Stimulated activated naive CD8-positive, alpha-beta T cell treated with anti-CD3 and anti-CD28 coated beads, Interleukin-15, Interleukin-2, amounts not matched to agents 100 U/mL and 50 U/mL, for 24 hours (primary cell): ENCODE results near the gene ZFYVE9.
A peak's percentile ranks its signal among the peaks of the same experiment; 100 is the strongest.

Experiments used
- ATAC-seq: fragments of 150-1000 bp; cut with Tn5 transposase; one replicate; pipeline ENCODE4 v1.10.0; 2021
- DNase-seq: peaks from one replicate; pipeline ENCODE4 v3.0.0; 2021

ZFYVE9 gene

DNA sequence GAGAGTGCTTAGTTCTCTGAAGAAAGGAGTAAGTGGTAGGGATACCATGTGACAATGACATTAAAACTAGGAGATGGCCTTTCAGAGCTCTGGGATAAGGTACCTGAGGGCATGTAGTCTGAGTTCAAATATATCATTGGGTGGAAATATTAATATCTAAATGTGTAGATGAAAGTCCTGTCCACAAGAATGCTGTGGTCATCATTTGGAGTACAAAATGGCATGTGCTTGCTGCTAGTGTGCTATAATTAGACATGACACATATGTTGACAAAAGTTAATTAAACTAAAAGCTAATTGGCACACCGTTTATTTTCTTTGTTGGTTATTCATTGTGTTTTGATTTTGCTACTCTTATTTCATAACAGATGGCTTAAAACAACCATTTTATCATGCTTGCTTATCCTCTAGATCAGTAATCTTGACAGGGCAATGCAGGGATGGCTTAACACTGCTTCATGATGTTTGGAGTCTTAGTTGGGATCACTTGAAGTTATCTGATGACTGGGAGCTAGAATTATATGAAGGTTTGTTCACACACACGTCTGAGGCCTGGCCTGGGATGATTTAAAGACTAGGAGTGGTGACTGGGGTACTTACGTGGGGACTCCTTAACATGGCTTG, 193.1 kb downstream of the ZFYVE9 start:
- no peak for ATAC-seq
- no peak for DNase-seq

- DNase-seq, result no peak
- ATAC-seq, result no peak
These were observed 195.6 kb downstream of the ZFYVE9 start for GRCh38 chr1:52337439-52337838.

GRCh38 chr1:52341655-52342260, 199.9 kb downstream of the ZFYVE9 start:
- no peak for ATAC-seq
- DNase-seq, result no peak

GRCh38 chr1:52343979-52344378, 202.1 kb downstream of the ZFYVE9 start:
- ATAC-seq (no peak), DNase-seq (no peak)

- DNase-seq (no peak), ATAC-seq (no peak)
These were observed 203.4 kb downstream of the ZFYVE9 start for GRCh38 chr1:52345252-52345651.

DNA sequence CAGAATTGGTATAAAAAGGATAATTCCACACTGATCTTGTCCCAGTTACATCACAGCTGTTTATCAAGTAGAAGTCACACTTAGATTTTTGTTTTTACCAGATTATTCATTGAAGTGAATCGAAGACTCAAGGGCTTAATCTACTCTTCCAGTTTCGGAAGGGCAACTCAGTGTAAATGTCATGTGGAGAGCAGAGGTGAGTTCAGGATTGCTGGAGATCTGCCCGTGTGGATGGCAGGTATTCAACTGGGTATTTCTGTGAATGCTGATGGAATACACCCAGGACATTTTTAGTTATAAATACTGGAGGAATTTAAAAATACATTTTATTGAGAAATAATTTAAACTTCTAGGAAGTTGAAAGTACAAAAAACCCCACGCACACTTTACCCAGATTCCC, 204.8 kb downstream of the ZFYVE9 start:
- DNase-seq, result no peak
- no peak for ATAC-seq

GRCh38 chr1:52348704-52349300, 206.9 kb downstream of the ZFYVE9 start:
- DNase-seq (no peak), ATAC-seq (peak; percentile 44)

DNA sequence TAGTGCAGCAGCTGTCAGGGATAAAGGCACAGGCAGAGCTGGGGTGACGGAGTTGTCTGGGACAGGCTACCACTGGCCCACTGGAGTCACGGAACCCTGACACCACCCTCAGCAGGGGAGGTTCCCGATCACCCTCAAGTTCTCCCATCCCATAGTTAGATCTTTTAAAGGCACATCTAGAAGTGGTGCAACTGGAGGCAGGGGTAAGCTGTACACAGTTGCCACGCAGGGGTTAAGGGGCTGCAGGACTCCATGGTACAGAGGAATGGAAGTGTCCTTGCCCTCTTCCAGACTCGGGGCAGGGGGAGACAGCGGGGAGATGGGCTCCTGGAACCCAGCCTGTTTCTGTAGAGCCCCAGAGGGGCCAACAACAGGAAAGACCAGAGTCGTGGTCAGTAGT, 210.8 kb downstream of the ZFYVE9 start:
- peak; percentile 15 for ATAC-seq
- DNase-seq, result no peak

DNA sequence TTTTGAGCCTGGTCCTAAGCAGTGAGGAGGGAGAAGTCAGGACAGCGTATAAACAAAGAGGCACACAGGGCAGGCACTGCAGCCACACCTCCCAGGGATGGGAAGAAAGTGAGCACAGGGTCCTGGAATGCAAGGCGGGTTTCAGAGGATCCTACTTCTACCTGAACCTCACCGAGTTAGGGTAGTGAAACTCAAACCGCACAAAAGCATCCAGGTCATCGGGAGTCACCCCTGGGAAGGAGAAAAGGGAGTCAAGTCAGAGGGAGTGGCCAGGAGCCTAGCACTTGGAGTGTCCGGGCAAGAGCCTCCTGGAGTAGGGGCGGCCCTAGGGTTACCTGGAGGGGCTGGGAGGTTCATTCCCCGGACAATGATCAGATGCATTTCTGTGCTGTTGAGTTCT, 213.5 kb downstream of the ZFYVE9 start:
- no peak for ATAC-seq
- DNase-seq, result no peak

- no peak for ATAC-seq
These were observed 214.1 kb downstream of the ZFYVE9 start for GRCh38 chr1:52355847-52356505.

DNA sequence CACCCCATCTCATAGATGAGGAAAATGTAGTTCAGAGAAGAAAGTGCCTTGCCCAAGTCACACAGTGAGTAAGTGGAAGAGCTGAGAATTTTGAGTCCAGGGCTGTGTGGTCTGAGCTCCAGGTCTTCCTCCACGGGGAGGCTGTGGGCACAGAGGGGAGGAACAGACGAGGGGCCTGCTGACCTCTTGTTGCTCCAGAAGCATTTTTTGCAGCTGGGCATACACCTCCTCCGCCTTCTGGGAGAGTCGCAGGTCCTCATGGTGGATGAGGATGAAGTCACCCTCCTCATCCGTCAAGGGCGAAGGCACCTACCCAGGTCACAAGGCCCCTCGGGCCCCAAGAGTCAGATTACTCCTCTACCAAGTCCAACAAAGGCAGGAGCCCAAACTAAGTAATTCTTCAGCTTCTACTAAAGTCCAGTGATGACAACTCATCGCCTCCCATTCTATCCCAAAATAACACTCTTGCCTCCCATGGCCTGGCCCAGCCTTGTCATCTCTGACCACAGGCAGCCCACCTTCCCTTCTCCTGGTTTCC, 215.0 kb downstream of the ZFYVE9 start:
- no peak for DNase-seq
- ATAC-seq, result no peak

More at GRCh38 chr1:52355847-52356505, 214.1 kb downstream of the ZFYVE9 start:
- no peak for DNase-seq

- no peak for DNase-seq
- no peak for ATAC-seq
These were observed 215.5 kb downstream of the ZFYVE9 start for GRCh38 chr1:52357397-52357796.

DNA sequence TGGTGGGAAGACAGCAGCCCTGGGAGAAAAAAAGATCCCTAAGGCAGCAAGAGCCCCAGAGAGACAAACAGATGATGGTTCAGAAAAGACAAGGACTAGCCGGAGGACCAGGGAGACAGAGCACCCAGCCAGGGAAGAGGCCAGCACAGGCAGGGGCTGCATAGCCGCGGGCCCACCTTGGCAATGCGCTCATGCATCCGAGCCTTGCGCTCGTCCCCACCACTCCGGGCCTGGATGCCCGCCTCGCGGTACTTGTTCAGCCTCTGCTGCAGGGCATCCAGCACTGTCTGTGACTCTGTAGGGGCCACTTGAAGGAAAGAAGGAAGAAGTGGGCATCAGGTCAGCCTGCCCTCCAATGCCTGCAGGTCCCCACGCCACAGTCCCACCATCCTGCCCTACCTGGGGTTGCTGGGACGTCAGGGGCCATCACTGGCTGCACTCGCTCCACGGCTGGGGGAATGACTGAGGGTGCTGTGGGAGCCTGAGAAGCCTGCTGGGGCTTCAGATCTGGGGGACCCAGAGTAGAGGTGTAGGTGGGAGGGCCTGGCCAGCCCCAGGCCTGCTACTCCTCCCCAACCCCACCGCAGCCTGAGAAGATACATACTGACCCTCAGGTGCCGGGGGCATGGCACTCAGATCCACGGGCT, 217.1 kb downstream of the ZFYVE9 start:
- ATAC-seq, result no peak
- no peak for DNase-seq

GRCh38 chr1:52359676-52360594, 218.0 kb downstream of the ZFYVE9 start:
- no peak for DNase-seq
- no peak for ATAC-seq

DNA sequence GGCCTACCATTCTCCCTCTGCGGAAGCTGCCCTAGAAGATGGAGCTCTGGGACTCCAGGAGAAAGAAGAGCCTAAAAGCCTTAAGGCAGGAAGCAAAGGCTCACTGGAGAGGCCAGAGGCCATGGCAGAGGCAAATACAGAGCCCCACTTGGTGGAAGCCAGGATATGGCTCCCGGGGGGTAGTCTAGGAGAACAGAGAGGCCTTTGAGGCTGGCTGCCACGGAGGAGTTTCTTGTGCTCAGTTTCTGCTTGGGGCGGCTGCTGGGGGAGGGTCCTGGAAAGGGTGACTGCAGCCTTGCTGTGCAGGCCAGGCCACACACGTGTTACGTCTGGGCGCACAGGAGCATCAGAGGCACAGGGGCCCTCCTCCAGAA, 218.7 kb downstream of the ZFYVE9 start:
- DNase-seq (no peak), ATAC-seq (no peak)

GRCh38 chr1:52364235-52364839, 222.4 kb downstream of the ZFYVE9 start:
- DNase-seq (peak; percentile 13), ATAC-seq (no peak)

GRCh38 chr1:52365071-52365745, 223.3 kb downstream of the ZFYVE9 start:
- ATAC-seq (no peak), DNase-seq (peak; percentile 33)

- DNase-seq (peak; percentile 100), ATAC-seq (peak; percentile 97)
These were observed 224.0 kb downstream of the ZFYVE9 start, which contains the start of gene CC2D1B for GRCh38 chr1:52365746-52366516. Gene CC2D1B, minus strand, starts transcription at chr1:52366205. Its CDS starts 1,585 bp downstream, at chr1:52364620.

GRCh38 chr1:52366517-52366827, 224.6 kb downstream of the ZFYVE9 start:
- DNase-seq, result no peak
- ATAC-seq, result no peak

GRCh38 chr1:52367272-52367671, 225.4 kb downstream of the ZFYVE9 start:
- ATAC-seq (no peak), DNase-seq (no peak)
